HG02642 (cell line): ENCODE data around the gene TRPV4.

ENCODE experiments used
- ATAC-seq: cut with Tn5 transposase; IDR thresholded peaks from one replicate; pipeline ENCODE4 v1.9.1; 2021; ENCODE audit warnings: mild to moderate bottlenecking; ENCODE audit not compliant: unreplicated experiment, poor library complexity

The TRPV4 gene

DNA sequence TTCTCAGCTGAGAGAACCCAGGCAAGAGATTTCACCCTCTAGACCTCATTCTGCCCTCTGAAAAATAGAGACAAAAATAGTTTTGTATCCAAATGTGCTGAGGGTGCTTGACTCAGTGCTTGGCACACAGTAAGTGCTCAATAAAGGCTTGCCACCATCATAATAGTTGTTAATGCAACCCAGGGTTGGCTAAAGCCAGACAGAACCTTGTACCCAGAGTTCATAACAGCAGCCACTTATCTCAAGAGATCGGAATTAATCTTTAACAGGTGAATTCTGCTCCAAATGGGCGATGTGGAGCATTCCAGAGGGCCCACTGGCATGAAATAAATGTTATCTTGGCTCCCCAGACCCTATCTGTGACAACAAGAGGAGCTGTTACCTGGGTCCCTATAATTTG, 2.9 kb downstream of the TRPV4 start:
- no peak for ATAC-seq

GRCh38 chr12:109829667-109830066, 3.5 kb downstream of the TRPV4 start:
- no peak for ATAC-seq

DNA sequence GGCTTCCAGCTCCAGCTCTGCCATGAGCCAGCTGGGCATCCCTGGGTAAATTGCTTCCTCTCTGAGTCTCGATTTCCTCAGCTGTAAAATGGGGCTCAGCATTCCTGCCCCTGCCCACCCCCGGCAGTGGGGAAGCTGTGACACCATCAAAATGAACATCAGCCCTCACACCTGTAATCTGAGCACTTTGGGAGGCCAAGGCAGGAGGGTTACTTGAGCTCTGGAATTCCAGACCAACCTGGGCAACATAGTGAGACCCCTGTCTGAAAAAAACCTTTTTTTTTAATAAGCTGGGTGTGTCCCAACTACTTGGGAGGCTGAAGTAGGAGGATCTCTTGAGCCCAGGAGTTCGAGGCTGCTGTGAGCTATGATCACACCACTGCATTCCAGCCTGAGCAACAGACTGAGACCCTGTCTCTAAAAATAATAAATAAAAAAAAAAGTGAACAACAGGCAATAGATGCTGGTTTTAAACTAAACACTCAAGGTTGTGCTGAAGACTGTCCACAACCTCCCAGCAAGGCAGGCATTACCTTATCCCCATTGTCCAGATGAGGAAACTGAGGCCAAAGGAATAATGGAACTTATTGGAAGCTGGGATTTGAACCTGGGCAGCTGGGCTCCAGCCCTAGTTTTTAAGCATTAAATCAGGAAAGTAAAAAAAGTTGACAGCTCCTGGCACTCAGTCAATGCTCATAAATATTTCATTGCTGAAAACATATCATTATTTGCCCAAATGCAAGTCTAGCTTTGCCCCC, 4.3 kb downstream of the TRPV4 start:
- ATAC-seq: no peak

- no peak for ATAC-seq
These were observed 5.3 kb downstream of the TRPV4 start for GRCh38 chr12:109827566-109828550.

DNA sequence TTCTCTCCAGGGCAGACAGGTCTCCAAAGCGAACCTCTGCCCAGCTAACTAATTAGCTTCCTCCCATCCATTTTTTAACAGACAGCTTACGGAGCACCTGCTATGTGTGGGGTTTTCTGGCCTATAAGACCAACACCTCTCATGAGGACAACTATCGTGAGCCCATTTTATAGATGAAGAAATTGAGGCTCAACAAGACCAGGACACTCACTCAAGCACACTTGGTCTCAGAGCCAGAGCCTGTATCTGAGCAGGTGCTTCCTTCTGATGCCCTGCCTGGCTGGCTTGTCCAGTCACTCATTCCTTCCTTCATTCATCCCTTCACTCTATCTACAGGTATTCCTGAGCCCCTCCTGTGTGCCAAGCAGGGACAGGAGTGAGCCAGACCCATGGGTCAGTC, 6.1 kb downstream of the TRPV4 start:
- ATAC-seq: no peak

DNA sequence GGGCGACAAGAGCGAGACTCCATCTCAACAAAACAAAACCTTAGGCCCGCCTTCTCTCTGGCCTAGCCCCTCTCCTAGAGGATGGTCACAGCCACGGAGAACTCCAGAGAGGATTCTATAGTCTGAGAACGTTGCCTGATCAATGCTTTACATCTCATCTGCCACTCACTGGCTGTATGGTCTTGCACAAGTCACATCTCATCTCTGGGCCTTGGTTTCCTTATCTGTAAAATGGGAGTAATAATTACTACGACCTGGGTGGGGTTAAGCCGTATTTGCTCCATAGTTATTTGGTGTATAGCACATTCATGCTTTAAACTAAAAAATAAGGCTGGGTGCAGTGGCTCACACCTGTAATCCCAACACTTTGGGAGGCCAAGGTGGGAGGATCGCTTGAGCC, 8.5 kb downstream of the TRPV4 start:
- ATAC-seq: no peak

GRCh38 chr12:109822951-109823411, 10.2 kb downstream of the TRPV4 start:
- no peak for ATAC-seq

DNA sequence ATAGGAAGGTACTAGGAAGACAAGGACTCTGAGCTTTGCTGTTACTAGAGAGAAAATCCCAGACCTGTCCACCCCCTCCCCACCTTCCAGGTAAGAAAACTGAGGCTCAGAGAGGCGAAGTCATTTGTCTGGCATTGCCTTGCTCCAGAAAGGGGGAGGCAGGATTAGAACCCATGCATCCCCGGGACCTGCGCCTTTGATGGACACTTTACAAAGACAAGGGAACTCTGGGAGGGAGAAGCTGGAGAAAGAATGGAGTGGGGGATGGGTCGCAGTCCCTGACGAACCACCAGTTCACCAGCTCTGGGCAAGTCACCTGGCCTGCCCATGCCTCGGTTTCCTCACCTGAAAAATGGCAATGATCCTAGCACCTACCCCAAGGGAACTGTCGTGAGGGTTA, 10.8 kb downstream of the TRPV4 start:
- no peak for ATAC-seq

DNA sequence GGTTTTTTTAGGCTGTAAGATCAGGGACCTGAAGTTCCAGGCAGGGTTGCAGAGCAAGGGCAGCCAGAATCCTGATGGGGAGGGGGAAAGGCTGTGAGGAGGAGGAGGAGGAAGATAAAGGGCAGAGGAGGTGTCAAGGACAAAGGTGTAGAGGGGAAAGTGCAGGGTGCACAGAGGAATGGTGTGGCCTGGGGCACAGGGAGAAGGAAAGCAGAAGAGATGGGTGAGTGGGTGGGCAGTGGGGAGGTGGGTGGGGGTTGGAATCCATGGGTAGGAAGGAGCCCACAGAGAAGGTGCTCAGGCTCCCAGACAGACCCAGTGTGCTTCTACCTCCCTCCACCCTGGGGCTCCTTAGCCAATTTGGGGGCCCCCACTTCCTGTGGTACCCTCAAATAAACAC, 11.2 kb downstream of the TRPV4 start:
- ATAC-seq: no peak

DNA sequence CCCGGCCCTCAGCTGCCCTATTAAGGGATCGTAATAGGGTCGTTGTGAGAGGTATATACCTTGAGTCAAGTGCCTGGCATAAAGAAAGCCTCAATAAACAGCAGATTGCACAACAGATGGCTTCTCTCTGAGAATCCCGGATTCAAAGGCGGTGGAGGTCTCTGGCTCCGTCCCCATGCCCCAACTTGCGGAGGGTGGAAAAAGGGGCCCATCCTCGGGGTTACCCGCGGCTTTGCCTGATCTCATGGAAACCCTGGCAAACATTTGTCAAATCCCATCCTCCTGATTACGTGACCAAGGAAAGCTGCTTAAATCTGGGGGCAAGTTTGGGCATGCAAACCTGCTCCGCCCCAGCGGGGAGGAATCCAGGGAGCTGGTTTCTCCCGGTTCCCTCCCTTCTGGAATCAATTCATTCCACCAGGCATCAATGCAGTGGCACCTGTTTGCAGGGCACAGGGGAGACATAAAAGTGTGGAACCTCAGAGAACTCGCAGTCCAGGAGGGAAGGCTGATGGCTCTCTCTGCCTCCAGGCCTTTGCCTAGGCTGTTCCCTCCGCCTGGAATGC, 12.3 kb downstream of the TRPV4 start:
- ATAC-seq: no peak

DNA sequence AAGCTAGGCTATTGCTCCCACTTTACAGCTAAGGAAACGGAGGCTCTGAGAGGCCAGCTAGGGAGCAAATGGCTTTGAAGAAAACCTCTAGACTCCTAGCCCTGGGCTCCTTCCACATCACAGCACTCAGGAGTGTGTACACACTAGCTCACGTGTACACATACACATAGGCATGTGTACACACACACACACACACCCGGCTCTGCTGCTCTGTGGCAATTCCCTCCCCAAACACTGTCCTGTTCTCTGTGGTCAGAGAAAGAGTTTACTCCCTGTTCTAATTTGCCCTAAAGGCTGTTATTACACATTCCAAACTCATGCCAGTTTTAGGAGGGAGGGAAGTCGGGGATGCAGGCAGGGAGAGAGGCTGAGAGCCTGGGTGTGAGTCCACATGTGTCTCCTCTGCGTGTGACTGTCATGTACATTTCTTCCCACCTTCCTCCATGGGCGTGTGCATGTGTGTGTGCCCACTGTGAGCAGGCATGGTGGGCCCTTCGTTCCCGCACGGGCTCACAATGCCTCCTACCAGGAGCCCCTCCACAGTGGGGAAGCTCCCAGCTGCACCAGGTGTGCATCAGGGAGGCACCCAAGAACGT, 14.2 kb downstream of the TRPV4 start:
- no peak for ATAC-seq

- ATAC-seq: no peak
These were observed 14.9 kb downstream of the TRPV4 start for GRCh38 chr12:109818253-109818652.

DNA sequence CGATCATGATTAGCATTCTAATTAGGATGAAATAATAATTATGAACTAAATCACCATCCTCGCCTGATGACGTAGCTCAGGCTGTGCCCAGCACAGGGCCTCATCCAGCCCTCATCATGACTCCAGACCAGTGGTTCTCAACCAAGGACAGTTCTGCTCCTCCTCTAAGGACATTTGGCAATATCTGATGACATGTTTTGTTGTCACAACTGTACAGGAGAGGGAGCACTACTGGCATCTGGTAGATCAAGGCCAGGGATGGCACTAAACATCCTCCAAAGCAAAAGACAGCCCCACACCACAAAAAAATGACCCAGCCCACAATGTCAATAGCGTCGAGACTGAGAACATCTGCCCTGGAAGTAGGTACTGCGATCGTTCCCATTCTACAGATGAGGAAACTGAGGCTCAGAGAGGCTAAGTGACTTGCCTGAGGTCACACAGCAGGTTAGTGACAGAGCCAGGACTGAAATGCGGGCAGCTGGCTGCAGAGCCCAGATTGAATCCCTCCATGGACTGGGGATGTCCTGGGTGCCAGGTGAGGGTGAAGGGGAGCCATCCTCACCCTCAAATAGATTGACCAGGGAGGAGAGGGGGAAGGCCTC, 15.5 kb downstream of the TRPV4 start:
- ATAC-seq: no peak

GRCh38 chr12:109816870-109817269, 16.3 kb downstream of the TRPV4 start:
- ATAC-seq: no peak

DNA sequence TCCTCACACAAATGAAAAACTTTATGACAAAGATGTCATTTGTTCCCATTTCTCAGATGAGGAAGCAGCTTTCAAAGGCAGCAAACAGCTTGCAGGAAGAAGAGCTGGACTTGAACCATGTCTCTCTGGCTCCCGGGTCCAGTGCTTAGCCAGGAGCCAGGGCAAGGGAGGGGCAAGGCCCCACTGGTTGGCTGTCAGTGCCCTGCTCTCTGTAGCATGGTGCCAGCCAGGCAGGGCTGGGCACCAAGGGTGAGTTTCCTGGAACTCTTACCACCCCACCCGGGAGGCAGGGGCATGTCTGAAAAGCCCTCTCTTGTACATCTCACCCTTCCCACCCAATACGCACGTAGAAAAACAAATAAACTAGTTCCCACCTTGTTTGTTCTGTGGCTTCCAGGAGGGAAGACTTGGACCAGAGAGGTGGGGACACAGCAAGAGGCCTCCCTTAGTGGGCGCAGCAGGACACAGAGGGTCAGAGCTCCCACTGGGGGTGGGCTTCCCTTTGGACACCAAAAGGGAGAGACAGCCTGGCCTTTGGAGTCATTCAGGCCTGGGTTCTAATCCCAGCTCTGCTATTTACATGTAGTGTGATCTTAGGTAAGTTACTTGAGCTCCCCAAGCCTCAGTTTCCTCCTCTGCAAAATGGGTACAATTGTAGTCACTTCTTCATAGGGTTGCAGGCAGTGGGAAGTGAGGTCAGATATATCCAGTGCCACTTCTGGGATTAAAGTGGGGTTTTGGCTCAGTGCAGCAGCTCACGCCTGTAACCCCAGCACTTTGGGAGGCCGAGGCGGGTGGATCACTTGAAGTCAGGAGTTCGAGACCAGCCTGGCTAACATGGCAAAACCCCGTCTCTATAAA, 17.2 kb downstream of the TRPV4 start:
- ATAC-seq: no peak

- no peak for ATAC-seq
These were observed 18.0 kb downstream of the TRPV4 start for GRCh38 chr12:109815225-109815624.

- ATAC-seq: no peak
These were observed 18.5 kb downstream of the TRPV4 start for GRCh38 chr12:109814600-109815150.

- no peak for ATAC-seq
These were observed 19.3 kb downstream of the TRPV4 start for GRCh38 chr12:109813810-109814416.

GRCh38 chr12:109811624-109811995, 21.6 kb downstream of the TRPV4 start:
- ATAC-seq: no peak
